GM18517 (cell line): ENCODE results near the gene ADH5.
"Not testable (repeated sequence)": the region's sequence is repeated elsewhere in the genome, so short reads cannot be mapped to it uniquely, and the experiment has no call there.

Source experiments
- ATAC-seq: cut with Tn5 transposase; IDR thresholded peaks from one replicate; pipeline ENCODE4 v1.9.1; 2021; ENCODE audit warnings: mild to moderate bottlenecking, moderate library complexity; ENCODE audit not compliant: unreplicated experiment

Gene ADH5

DNA sequence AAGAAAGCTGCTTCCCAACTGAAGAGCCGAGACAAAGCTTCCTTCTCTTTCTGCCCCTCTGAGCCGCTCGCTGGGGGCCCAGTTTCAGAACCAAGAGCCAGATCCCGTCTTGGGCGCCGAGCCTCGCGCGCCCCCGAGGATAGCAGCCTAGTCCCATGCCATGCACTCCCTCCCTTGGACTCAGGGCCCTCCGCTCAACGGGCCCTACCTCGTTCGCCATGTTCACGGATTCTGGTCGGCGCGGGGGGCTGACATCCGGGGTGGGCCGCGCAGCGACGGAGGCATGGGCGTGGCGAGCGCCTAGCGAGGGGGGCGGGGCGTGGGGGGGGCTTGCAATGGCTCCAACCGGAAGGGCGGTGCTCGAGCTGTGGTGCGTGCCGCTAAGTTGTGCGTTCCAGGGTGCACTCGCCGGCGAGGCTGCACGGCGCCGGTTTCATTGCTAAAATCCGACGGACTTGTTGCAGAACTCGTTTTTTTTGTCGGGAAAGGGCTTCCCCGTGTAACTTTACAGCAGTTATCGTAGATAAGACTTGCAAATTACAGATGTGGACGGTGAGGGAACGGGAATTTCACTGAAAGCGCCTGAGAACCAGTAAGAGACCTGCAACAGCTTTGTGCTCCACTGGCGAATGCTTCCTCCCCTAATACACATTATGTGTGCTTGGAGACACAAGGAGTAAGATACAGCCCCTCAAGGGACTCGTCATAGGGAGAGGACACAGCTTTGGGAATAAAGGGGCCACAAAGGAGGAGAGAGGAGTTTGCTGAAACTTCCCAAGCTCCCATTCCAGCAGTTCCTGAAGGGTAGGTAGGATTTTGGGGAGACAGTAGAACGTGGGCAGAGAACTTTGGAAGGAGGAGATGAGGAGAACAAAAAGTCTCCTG lies at the start of gene ADH5:
ADH5 (minus strand) TSS at position 308 of the 885 bp plus-strand sequence; CDS start at position 220, 88 bp downstream.
- peak; percentile 80 for ATAC-seq

GRCh38 chr4:99136329-99136728 lies 47.7 kb upstream of the ADH5 start:
- ATAC-seq, result no peak

GRCh38 chr4:99135541-99136162 lies 47.1 kb upstream of the ADH5 start:
- no peak for ATAC-seq

GRCh38 chr4:99134586-99134985 lies 46.0 kb upstream of the ADH5 start:
- ATAC-seq, result no peak

GRCh38 chr4:99131378-99131777 lies 42.8 kb upstream of the ADH5 start:
- ATAC-seq, result no peak

- no peak for ATAC-seq
These were observed 37.8 kb upstream of the ADH5 start for GRCh38 chr4:99126376-99126775.

- ATAC-seq, result no peak
These were observed 32.4 kb upstream of the ADH5 start for GRCh38 chr4:99121008-99121407.

DNA sequence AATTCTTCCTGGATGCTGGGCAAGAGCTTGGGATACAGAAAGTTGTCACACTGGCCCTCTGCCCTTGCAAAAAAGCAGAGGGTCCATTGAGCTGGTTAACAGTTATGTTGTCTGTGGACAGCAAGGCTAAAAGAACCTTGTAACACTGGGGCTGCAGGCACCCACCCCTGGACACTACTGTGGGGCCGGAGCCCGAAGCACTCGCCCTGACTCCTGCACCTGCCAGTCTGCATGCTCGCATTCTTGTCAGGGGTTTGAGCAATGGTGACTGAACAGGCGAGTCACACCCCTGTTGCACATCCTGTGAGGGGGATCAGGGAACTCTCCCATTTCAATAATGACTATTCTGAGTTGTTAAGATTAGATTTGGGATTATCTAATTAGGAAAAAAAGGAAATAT lies 31.9 kb upstream of the ADH5 start:
- ATAC-seq, result no peak

DNA sequence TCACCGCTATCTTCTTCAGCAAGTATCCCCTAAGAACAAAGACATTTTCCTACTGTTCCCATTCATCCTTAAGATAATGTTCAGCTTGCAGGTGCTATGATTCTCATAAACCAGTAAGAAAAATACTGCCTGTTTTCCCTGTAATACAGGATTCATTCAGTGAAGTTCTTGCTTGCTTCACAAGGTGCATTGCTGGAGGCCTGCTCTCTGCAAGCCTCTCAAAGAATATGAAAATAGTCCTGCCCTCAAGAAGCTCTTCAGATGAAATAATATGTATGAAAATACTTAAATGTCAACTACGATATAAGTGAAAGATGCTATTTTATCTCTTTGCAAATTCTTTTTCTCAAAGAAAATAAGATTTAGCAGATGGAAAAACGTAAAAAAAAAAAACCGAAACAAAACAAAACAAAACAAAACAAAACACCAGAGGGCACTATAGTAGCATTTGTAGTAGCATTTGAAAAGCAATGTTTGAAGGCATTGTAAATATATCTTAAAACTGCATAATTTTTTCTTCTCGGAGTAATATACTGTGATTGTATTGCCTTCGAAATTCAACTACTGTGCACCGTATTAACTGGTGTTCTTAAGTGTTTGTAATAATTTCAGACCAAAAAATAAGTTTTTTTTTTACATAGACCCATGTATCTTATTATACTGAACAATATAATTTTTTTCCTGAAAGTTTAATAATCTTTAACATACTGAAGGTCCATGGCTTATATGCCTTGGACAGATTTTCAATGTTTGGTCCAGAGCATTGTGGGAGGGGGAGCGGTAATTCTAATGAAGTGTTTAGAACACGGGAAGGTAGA lies 29.5 kb upstream of the ADH5 start:
- no peak for ATAC-seq

- ATAC-seq, result not testable (repeated sequence)
These were observed 28.7 kb upstream of the ADH5 start for GRCh38 chr4:99117122-99117841.

GRCh38 chr4:99109286-99109685 lies 20.7 kb upstream of the ADH5 start:
- not testable (repeated sequence) for ATAC-seq

GRCh38 chr4:99104153-99104552 lies 15.6 kb upstream of the ADH5 start:
- ATAC-seq, result no peak

DNA sequence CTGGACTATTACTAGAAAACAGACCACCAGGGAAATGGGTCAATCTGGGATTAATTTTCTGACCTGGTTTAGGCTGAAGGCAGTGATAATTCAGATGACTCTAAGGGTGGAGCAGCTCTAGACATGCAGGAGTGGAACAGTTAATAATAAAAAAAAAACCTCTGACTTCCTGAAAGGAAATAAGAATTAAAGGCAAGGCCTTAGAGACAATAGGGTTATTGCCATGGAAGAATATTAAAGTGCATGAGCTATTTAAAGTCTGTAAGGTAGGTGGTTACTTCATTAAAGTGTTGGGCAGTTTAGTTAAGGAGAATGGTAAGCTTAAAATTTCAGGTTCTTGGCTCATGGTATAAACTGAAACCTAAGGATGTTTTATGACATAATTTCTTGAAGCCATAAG lies 14.6 kb upstream of the ADH5 start:
- no peak for ATAC-seq

DNA sequence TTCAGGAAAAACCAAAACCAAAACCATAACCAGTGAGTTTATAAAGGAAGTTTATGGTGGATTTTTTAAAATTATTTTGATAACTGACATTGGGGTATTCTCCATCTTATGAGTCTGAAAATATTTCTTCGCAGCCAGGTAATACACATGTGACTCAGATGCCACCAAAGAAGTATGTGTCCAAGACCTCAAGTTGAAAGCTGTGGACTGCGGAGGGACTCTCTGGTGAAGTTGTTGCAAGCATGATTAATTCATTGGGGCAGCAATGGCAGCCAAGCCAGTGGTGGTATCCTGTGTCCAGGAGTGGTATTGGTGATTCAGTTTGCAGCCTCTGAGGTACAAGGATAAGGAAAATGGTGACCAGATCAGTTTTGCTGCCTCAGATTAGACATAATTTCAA lies 14.0 kb upstream of the ADH5 start:
- ATAC-seq, result no peak

DNA sequence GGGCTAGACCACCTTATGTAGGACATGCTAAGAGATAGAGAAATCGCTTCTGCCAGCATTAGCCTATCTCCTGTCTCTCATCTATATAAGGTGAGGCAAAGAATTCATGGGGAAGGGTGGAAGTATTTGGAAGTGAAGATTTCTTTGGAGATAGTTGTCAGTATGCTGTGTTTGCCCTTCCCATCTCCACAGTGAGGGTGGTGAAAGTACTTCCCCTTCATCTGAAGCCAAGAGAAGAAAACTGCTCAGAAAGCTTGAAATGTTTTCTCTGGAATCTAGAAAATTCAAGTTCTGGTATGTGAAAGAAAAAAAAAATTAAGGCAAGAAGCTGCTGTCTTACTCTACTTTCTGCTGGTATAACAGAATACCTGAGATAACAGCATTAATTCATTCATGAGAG lies 12.3 kb upstream of the ADH5 start:
- ATAC-seq, result no peak

DNA sequence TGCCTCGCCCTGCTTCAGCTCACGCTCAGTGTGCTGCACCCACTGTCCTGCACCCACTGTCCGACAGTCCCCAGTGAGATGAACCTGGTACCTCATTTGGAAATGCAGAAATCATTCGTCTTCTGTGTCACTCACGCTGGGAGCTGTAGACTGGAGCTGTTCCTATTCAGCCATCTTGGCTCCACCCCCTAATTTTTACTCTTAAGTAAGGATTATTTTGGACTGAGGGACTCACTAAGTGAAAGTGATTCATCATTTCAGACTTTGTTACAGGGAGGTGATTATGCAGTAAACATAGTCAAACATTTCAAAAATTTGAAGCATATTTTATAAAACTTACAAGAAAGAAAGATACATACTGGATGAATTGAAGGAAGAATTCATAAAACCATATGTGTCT lies 11.2 kb upstream of the ADH5 start:
- not testable (repeated sequence) for ATAC-seq

- ATAC-seq, result no peak
These were observed 10.7 kb upstream of the ADH5 start for GRCh38 chr4:99099311-99099710.

DNA sequence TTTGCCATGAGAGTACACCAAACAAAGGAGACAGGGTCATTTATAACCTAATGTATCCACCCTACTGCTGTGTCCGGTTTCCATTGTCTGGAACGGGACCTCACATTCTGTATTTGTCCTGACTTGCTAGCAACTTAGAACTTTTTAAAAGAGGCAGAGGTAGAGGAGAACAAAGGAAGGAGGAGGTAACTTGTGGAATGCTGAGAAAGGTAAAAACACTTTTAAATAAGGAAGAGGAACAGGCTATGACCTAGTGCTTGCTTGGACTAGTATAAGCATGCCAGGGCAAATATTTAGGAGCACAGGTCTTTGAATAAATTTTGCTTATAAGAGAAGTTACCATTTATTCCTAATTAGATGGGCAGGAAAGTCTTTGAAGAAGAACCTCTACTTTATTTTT lies 3.3 kb upstream of the ADH5 start:
- not testable (repeated sequence) for ATAC-seq

DNA sequence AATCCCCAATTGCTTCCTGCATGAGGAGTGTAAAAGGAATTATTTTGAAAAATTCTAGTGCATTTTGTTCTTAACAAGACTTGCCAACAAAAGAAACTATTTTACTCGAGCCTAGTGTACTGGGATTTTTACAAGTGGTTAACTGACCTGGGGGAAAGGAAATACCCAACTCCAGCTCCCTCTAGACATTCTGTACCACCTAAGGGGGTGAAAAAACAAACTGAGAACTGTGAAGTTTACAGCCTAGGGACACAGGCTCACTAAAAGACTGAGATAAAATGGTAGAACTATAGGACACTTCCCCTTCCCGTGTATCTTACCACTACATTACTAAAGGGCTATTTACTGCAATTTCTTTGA lies 2.6 kb upstream of the ADH5 start:
- ATAC-seq, result no peak

GRCh38 chr4:99090481-99091215 lies 2.1 kb upstream of the ADH5 start:
- no peak for ATAC-seq
